Cardiac fibroblast (primary cell): ENCODE results near the gene FOXN3.

Source experiments
- DNase-seq, 2 donors: peaks; one replicate each; pipeline versions ENCODE4 v3.0.0 to v3.0.0-alpha.2; 2010; ENCODE audit warnings: low read depth in 2 of 2
- H3K4me3 ChIP-seq, 2 donors: replicated peaks in 1 of 2; 1 replicate in 1 of 2; 2 replicates in 1 of 2; pipeline ENCODE4 v1.5.1; 2011; ENCODE audit warnings: low read depth in 2 of 2, low read length in 2 of 2, mild to moderate bottlenecking in 2 of 2, moderate library complexity in 1 of 2
- CTCF ChIP-seq: IDR thresholded peaks from one replicate; pipeline ENCODE4 v1.5.1; 2011; ENCODE audit warnings: low read depth, mild to moderate bottlenecking, low read length, inconsistent platforms

FOXN3 gene

GRCh38 chr14:89425931-89426330 lies 8.9 kb upstream of the FOXN3 start:
- H3K4me3 ChIP-seq = no peak overlapping the region
- peak; percentile 97 to 99 for DNase-seq
- no peak for TF ChIP-seq CTCF

- no peak for TF ChIP-seq CTCF
- no peak for DNase-seq
- no peak overlapping the region for H3K4me3 ChIP-seq
These were observed 7.2 kb upstream of the FOXN3 start for GRCh38 chr14:89424241-89424640.

- DNase-seq = no peak
- TF ChIP-seq CTCF = no peak
- no peak overlapping the region for H3K4me3 ChIP-seq
These were observed 5.9 kb upstream of the FOXN3 start for GRCh38 chr14:89422952-89423345.

GRCh38 chr14:89422181-89422951 lies 5.3 kb upstream of the FOXN3 start:
- no peak for TF ChIP-seq CTCF
- peak in 1 of 2 donors; percentile 57 for DNase-seq
- no peak overlapping the region for H3K4me3 ChIP-seq

GRCh38 chr14:89420502-89420901 lies 3.5 kb upstream of the FOXN3 start:
- no peak for DNase-seq
- H3K4me3 ChIP-seq = no peak overlapping the region
- no peak for TF ChIP-seq CTCF

GRCh38 chr14:89419973-89420482 lies 3.0 kb upstream of the FOXN3 start:
- DNase-seq = no peak
- no peak for TF ChIP-seq CTCF
- H3K4me3 ChIP-seq = no peak overlapping the region

GRCh38 chr14:89418976-89419375 lies 1.9 kb upstream of the FOXN3 start:
- TF ChIP-seq CTCF = no peak
- H3K4me3 ChIP-seq = no peak overlapping the region
- no peak for DNase-seq
